HEK293T (cell line): ENCODE results near the gene TAF15.

ENCODE experiments used
- ARNT ChIP-seq: fragments of 450-650 bp; IDR thresholded peaks from 2 replicates; pipeline ENCODE4 v1.6.1; 2017; ENCODE audit warnings: mild to moderate bottlenecking
- BHLHE40 ChIP-seq: fragments of 450-650 bp; IDR thresholded peaks from 2 replicates; pipeline ENCODE4 v1.6.1; 2016; ENCODE audit warnings: mild to moderate bottlenecking, moderate library complexity, borderline replicate concordance
- CTBP1 ChIP-seq: fragments of 450-650 bp; IDR thresholded peaks from 2 replicates; pipeline ENCODE4 v1.6.1; 2016; ENCODE audit warnings: borderline replicate concordance
- FOXA1 ChIP-seq: fragments of 450-650 bp; IDR thresholded peaks from 2 replicates; pipeline ENCODE4 v1.6.1; 2016; ENCODE audit warnings: mild to moderate bottlenecking
- FOXK2 ChIP-seq: fragments of 450-650 bp; IDR thresholded peaks from 2 replicates; pipeline ENCODE4 v1.6.1; 2016; ENCODE audit warnings: mild to moderate bottlenecking
- FOXM1 ChIP-seq: fragments of 450-650 bp; IDR thresholded peaks from 2 replicates; pipeline ENCODE4 v1.6.1; 2017; ENCODE audit warnings: mild to moderate bottlenecking, borderline replicate concordance
- L3MBTL2 ChIP-seq: fragments of 450-650 bp; conservative IDR thresholded peaks from 2 replicates; pipeline ENCODE4 v1.6.1; 2016; ENCODE audit warnings: mild to moderate bottlenecking
- LEF1 ChIP-seq: fragments of 450-650 bp; IDR thresholded peaks from 2 replicates; pipeline ENCODE4 v1.6.1; 2017; ENCODE audit warnings: mild to moderate bottlenecking, borderline replicate concordance
- NFRKB ChIP-seq: fragments of 450-650 bp; IDR thresholded peaks from 2 replicates; pipeline ENCODE4 v1.6.1; 2016; ENCODE audit warnings: mild to moderate bottlenecking, moderate library complexity
- PKNOX1 ChIP-seq: fragments of 450-650 bp; IDR thresholded peaks from 2 replicates; pipeline ENCODE4 v1.6.1; 2016
- SP1 ChIP-seq: fragments of 450-650 bp; IDR thresholded peaks from 2 replicates; pipeline ENCODE4 v1.6.1; 2017
- SUZ12 ChIP-seq: fragments of 450-650 bp; IDR thresholded peaks from 2 replicates; pipeline ENCODE4 v1.6.1; 2016; ENCODE audit warnings: mild to moderate bottlenecking
- TARDBP ChIP-seq: fragments of 450-650 bp; IDR thresholded peaks from 2 replicates; pipeline ENCODE4 v1.6.1; 2016
- ZNF384 ChIP-seq: fragments of 450-650 bp; IDR thresholded peaks from 2 replicates; pipeline ENCODE4 v1.6.1; 2016

- TF ChIP-seq TARDBP (no peak), ARNT (no peak), NFRKB (no peak), SP1 (no peak), SUZ12 (no peak), L3MBTL2 (no peak), PKNOX1 (no peak), BHLHE40 (no peak), FOXM1 (no peak), FOXA1 (no peak), FOXK2 (no peak), ZNF384 (no peak), CTBP1 (no peak), LEF1 (no peak)
Observed at GRCh38 chr17:35768797-35769196, 40.5 kb upstream of the TAF15 start.
